ENCODE data around the gene VTCN1.

GRCh38 chr1:117209094-117209493, 1.6 kb downstream of the VTCN1 start:
- TF ChIP-seq MAFK (IDR thresholded peaks at IDR 0.05; ENCODE audit: low read depth, low read length) (no peak), SP4 (IDR thresholded peaks at IDR 0.05; ENCODE audit: low read length) (no peak)

All from H1 (cell line).